GM10266 (cell line): ENCODE data around the gene MXD4.

Source experiments
- DNase-seq: peaks from one replicate; pipeline ENCODE4 v3.0.0; 2012; ENCODE audit errors: extremely low spot score
- CTCF ChIP-seq: IDR thresholded peaks from 2 replicates; pipeline ENCODE4 v1.5.1; 2012; ENCODE audit warnings: mild to moderate bottlenecking, low read depth; ENCODE audit not compliant: control insufficient read depth, insufficient read depth; ENCODE audit errors: missing control alignments

MXD4 gene

GRCh38 chr4:2261853-2262144, at the start of gene MXD4:
Gene MXD4 (minus strand): TSS chr4:2262109. CDS start chr4:2261980, 129 bp downstream.
- no peak for DNase-seq
- no peak for TF ChIP-seq CTCF

DNA sequence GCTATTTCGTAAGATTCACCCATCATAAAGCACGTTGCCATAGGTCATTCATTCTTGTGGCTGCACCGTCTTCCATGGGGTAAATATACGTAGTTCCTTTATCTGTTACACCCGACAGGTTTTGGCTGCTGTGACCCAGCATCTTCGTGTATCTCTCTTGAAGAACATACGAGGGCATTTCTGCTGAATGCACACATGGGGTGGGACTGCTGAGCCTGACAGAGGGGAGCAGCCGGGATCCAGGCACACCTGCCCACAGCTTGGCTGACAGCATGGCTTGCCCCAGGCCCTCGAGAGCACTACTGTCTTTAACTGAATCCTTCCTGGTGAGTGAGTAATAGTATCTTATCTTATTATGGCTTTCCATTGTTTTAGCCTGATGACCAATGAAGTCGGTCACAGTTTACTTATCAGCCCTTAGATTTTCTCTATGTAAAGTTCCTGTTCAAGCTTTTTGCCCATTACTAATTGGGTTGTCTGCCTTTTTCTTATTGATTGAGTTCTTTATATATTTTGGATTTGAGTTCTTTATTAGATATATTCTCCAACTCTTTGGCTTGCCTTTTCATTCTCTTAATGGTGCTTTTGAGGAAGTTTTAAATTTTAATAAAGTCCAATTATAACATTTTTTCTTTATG, 45.0 kb upstream of the MXD4 start:
- DNase-seq = no peak

DNA sequence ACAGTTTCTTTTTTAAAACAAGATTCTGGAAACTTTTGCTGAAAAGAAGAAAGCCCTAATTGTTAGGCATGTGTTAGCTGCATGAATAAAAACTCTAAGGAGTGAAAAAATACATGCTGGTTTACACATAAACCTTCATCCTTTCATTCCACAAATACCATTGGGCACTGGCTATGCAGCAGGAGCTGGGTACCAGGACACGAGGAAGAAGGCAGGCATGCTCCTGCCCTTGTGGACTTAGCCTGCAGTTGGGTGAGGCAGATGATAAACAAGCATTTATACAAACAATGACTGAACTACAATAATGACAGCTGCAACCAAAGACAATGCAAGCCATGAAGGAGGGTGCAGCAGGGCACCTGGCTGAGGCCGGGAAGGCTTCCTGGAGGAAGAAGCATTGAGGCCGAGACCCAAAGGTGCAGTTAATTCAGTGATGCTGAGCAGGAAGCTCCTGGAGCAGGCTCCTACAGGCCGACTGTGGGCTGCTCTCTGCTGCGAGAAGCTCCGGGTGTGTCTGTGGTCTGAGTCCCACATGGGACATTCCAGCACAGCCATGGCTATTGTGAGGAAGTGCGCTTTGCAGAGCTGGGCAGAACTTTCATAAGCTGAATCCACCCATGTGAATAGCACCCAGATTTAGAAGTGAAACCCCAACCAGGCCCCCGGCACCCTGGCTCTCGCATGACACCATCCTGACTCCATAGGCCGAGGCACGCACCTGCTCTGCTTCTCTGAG, 44.0 kb upstream of the MXD4 start:
- no peak for TF ChIP-seq CTCF
- DNase-seq = no peak

More for the DNA sequence above, 45.0 kb upstream of the MXD4 start:
- TF ChIP-seq CTCF = no peak

DNA sequence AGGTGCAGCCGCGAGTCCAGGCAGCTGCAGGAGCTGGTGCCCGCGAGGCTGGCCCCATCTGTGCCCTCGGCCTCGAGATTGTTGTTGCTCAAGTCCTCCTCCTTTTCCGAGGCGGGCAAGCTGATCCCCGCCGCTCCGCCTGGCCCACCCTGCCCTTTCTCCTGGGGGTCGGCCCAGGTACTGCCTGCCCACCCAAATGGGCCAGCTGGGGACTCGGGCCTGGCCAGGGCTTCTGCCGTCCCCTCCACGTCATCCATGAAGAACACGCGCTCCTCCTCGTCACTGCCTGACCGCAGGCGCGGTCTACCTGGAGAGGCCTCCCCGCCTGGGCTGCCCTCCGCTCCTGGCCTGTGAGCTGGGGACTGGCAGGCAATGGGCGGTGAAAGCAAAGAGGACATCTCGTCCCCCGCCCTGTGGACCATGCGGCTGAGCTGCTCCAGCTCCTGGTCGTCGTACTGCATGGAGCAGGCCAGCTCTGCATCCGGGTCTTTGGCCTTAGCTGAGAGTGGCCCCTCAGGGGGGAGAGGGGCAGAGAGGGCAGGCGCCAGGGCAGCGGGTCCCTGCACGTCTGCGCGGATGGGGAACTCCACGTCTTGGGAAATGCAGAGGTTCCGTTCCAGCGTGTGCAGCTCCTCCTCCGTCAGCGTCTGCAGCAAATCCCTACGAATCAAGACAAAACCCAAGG, 43.1 kb upstream of the MXD4 start:
- no peak for TF ChIP-seq CTCF

GRCh38 chr4:2304321-2304876, 42.5 kb upstream of the MXD4 start:
- no peak for DNase-seq
- TF ChIP-seq CTCF = no peak

More for the DNA sequence above, 43.1 kb upstream of the MXD4 start:
- DNase-seq = no peak

DNA sequence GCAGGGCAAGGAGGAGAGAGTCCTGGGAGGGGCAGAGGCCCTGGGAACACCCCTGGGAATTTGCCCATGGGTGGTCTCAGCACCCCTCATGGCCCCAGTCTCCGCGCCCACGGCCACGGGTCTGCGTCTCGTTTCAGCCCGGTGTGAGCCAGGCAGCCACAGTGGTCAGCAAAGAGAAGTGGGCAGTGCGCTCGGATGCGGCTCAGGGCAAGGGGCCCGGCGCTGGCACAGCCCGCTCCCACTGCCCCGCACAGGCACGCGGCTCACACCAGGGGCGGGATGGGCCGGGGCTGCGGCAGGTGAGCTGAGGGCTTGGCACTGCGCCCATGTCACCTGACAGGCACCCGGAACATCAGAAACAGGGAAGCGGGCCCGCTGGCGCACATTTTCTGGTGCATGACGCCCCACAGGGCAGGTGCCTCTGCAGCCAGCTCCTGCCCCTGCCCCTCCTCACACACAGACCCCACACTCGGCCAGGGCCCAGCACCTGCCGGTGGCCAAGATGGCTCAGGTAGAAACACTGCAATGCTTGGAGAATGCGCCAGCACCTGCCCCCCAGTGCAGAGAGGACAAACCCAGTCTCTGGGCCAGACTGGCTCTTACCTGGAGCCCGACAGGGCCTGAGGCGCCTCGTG, 41.9 kb upstream of the MXD4 start:
- DNase-seq = no peak
- no peak for TF ChIP-seq CTCF
